HCT116 (cell line): ENCODE data around the gene PEMT. TPM values are rescaled to one million over a fixed set of nuclear protein-coding genes. Genes with fewer than 3 reads are reported as not detected.

Experiments used
- ATAC-seq: fragments of 200-7000 bp; cut with Tn5 transposase; 2 replicates; pipeline ENCODE4 v1.9.1; 2020; ENCODE audit warnings: mild to moderate bottlenecking, moderate library complexity
- BruUV-seq: library from RNA; stranded (reverse); fragments of 400-500 nt; replicated peaks from 2 replicates; lab custom pipeline; 2021; lab: Mats Ljungman, UMichigan
- CTCF ChIA-PET: fragments of 300-600 bp; sonication (Branson Sonifier 250); formaldehyde crosslinking; loops from one replicate; lab custom pipeline; 2021; ENCODE audit warnings: antibody characterized with exemption; lab: Charles Lee
- POLR2A ChIA-PET: fragments of 300-600, 350-600 bp; sonication (Branson Sonifier 250); formaldehyde crosslinking; loops from one replicate; lab custom pipeline; 2021; ENCODE audit warnings: antibody characterized with exemption; lab: Charles Lee
- RAD21 ChIA-PET, 2 experiments: fragments of 300-600 bp; sonication (Branson Sonifier 250); formaldehyde crosslinking; loops; one replicate each; lab custom pipeline; 2023; ENCODE audit warnings: low total read pairs in 2 of 2; ENCODE audit not compliant: uncharacterized antibody in 2 of 2, unreplicated experiment in 2 of 2, low non-redundant PET in 1 of 2; lab: Charles Lee
- DNase-seq: peaks from one replicate; pipeline ENCODE4 v3.0.0-alpha.2; 2010; ENCODE audit warnings: low read depth, low spot score
- H2AFZ ChIP-seq: fragments of 200-600 bp; shearing (Covaris generic), sonication (generic); 2 replicates; pipeline ENCODE4 v1.6.1; 2017; ENCODE audit warnings: low read depth, mixed run types, mixed read lengths, antibody characterized with exemption, low read length; ENCODE audit not compliant: poor library complexity, severe bottlenecking
- H3K27ac ChIP-seq: 2 replicates; pipeline ENCODE4 v1.5.1; 2012; ENCODE audit warnings: low read depth, low read length
- H3K27me3 ChIP-seq: fragments of 200-600 bp; sonication (generic); 2 replicates; pipeline ENCODE4 v1.6.1; 2016; ENCODE audit warnings: mixed run types, low read length, mixed read lengths; ENCODE audit not compliant: insufficient read depth
- H3K36me3 ChIP-seq, 2 experiments: fragments of 200-500 bp in 1 of 2; fragments of 200-600 bp in 1 of 2; sonication (Bioruptor generic) in 1 of 2; sonication (generic) in 1 of 2; 2 replicates each; pipeline versions ENCODE4 v1.5.1 to v1.6.1; 2014 to 2016; ENCODE audit warnings: low read length in 2 of 2, inconsistent platforms in 1 of 2, mixed read lengths in 1 of 2, mixed run types in 1 of 2; ENCODE audit not compliant: insufficient read depth in 2 of 2, control insufficient read depth in 1 of 2
- H3K4me1 ChIP-seq, 2 experiments: fragments of 200-600 bp in 1 of 2; sonication (generic) in 1 of 2; 2 replicates each; pipeline versions ENCODE4 v1.5.1 to v1.6.1; 2012 to 2017; ENCODE audit warnings: low read length in 2 of 2, inconsistent platforms in 1 of 2, mild to moderate bottlenecking in 1 of 2, mixed read lengths in 1 of 2, mixed run types in 1 of 2, moderate library complexity in 1 of 2; ENCODE audit not compliant: insufficient read depth in 2 of 2, control insufficient read depth in 1 of 2
- H3K4me2 ChIP-seq: fragments of 200-600 bp; sonication (generic); 2 replicates; pipeline ENCODE4 v1.6.1; 2017; ENCODE audit warnings: mixed run types, low read length, mixed read lengths
- H3K4me3 ChIP-seq, 2 experiments: fragments of 200-600 bp in 1 of 2; sonication (generic) in 1 of 2; replicated peaks in 1 of 2; 2 replicates each; pipeline ENCODE4 v1.5.1; 2011 to 2016; ENCODE audit warnings: low read length in 2 of 2, control low read depth in 1 of 2, low read depth in 1 of 2, mild to moderate bottlenecking in 1 of 2, mixed read lengths in 1 of 2, mixed run types in 1 of 2
- H3K79me2 ChIP-seq: fragments of 200-600 bp; sonication (generic); 2 replicates; pipeline ENCODE4 v1.6.1; 2017; ENCODE audit warnings: mild to moderate bottlenecking, mixed run types, low read length, moderate library complexity, mixed read lengths; ENCODE audit not compliant: insufficient read depth
- H3K9ac ChIP-seq: fragments of 200-600 bp; sonication (generic); 2 replicates; pipeline ENCODE4 v1.6.1; 2016; ENCODE audit warnings: low read length, mixed read lengths
- H3K9me2 ChIP-seq: fragments of 200-600 bp; sonication (generic), shearing (Covaris generic); 2 replicates; pipeline ENCODE4 v1.6.1; 2017; ENCODE audit warnings: mixed run types, mild to moderate bottlenecking, moderate library complexity; ENCODE audit not compliant: insufficient read depth
- H3K9me3 ChIP-seq, 2 experiments: fragments of 200-500 bp in 1 of 2; fragments of 200-600 bp in 1 of 2; sonication (Bioruptor generic) in 1 of 2; sonication (generic) in 1 of 2; 2 replicates each; pipeline ENCODE4 v1.6.1; 2014 to 2017; ENCODE audit warnings: low read length in 2 of 2, mixed read lengths in 2 of 2, inconsistent platforms in 1 of 2, low read depth in 1 of 2, mild to moderate bottlenecking in 1 of 2, mixed run types in 1 of 2, moderate library complexity in 1 of 2; ENCODE audit not compliant: control insufficient read depth in 1 of 2, insufficient read depth in 1 of 2
- H4K20me1 ChIP-seq: fragments of 200-600 bp; sonication (generic), shearing (Covaris generic); 2 replicates; pipeline ENCODE4 v1.6.1; 2017; ENCODE audit warnings: mixed run types, mild to moderate bottlenecking, moderate library complexity; ENCODE audit not compliant: insufficient read depth
- CEBPB ChIP-seq: IDR thresholded peaks from 2 replicates; pipeline ENCODE4 v1.6.1; 2012; ENCODE audit warnings: low read depth
- ELF1 ChIP-seq: IDR thresholded peaks from 2 replicates; pipeline ENCODE4 v1.6.1; 2012; ENCODE audit warnings: low read depth, borderline replicate concordance
- EZH2phosphoT487 ChIP-seq: fragments of 200-600 bp; IDR thresholded peaks from 2 replicates; pipeline ENCODE4 v1.6.1; 2018; ENCODE audit warnings: antibody characterized with exemption, borderline replicate concordance
- JUND ChIP-seq: IDR thresholded peaks from 2 replicates; pipeline ENCODE4 v1.6.1; 2012
- POLR2AphosphoS5 ChIP-seq: IDR thresholded peaks from 2 replicates; pipeline ENCODE4 v1.6.1; 2011; ENCODE audit warnings: mild to moderate bottlenecking, low read depth, low read length, moderate library complexity
- SIN3A ChIP-seq: IDR thresholded peaks from 2 replicates; pipeline ENCODE4 v1.6.1; 2012; ENCODE audit warnings: low read depth
- SP1 ChIP-seq: IDR thresholded peaks from 2 replicates; pipeline ENCODE4 v1.6.1; 2012; ENCODE audit warnings: low read depth
- SRF ChIP-seq: IDR thresholded peaks from 2 replicates; pipeline ENCODE4 v1.6.1; 2012; ENCODE audit warnings: low read depth
- intact Hi-C: fragments of 100-400 bp; cut with micrococcal nuclease; formaldehyde crosslinking; loops from 2 replicates; pipeline ENCODE4 v1.10.0; 2022
- total RNA-seq: library from RNA; stranded (reverse); gene quantifications from one replicate; pipeline ENCODE4 v1.2.1, GENCODE V29; 2021; ENCODE audit not compliant: unreplicated experiment
- TF ChIP-seq, protein P1 (sequence below): IDR thresholded peaks from 2 replicates; pipeline ENCODE4 v1.6.1; 2012; ENCODE audit warnings: low read depth
- TF ChIP-seq, protein P2 (sequence below): IDR thresholded peaks from 2 replicates; pipeline ENCODE4 v1.6.1; 2011; ENCODE audit warnings: mild to moderate bottlenecking, low read length, moderate library complexity; ENCODE audit not compliant: insufficient replicate concordance; ENCODE audit errors: extremely low read depth
- TF ChIP-seq, protein P3 (sequence below): IDR thresholded peaks from 2 replicates; pipeline ENCODE4 v1.6.1; 2012
- TF ChIP-seq, protein P4 (sequence below), 3 experiments: fragments of 200-600 bp in 1 of 3; sonication (generic) in 1 of 3; IDR thresholded peaks in 2 of 3; conservative IDR thresholded peaks in 1 of 3; 2 replicates each; pipeline ENCODE4 v1.5.1; 2012 to 2017; ENCODE audit warnings: low read depth in 2 of 3, low read length in 2 of 3, antibody characterized with exemption in 1 of 3, borderline replicate concordance in 1 of 3, control low read depth in 1 of 3, mild to moderate bottlenecking in 1 of 3, mixed read lengths in 1 of 3, mixed run types in 1 of 3, moderate library complexity in 1 of 3; ENCODE audit not compliant: insufficient read depth in 1 of 3

PEMT gene
- total RNA-seq, 1 experiment from 2014 or later: 52.1 TPM

DNA sequence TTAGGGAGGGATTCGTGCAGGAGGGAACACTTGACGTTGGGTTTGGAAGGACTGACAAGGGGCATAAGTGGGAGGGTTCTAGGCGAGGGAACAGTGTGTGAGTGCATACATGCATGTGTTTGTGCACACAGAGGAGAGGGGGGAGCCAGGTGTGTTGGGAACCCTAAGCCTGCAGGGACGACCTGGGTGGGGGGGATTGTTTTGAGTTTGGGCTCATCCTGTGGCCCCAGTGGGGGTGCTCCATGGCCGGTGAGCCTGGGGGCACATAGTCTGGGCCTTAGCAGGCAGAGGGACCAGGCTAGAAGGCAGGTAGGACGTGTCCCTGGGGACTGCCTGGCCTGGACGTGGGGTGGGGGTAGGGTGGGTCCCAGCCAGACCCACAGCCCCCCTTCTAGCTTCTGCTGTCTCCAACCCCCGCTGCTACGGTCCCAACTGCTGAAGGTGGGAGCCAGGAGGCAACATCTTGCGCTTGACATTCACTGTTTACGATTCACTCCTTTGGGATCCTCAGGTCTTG, 83.4 kb downstream of the PEMT start:
- H3K9me2 ChIP-seq: no peaks in the 10 kb centered on the region
- ATAC-seq (no peak), DNase-seq (no peak)
- H3K36me3 ChIP-seq: no peaks in the 10 kb centered on the region
- no TSS peak for BruUV-seq
- no peaks in the 10 kb centered on the region for H3K27me3 ChIP-seq
- ChIA-PET POLR2A (no interaction called here), CTCF (no interaction called here), RAD21 (no interaction called here)
- H3K27ac ChIP-seq: no peak overlapping the region
- H2AFZ ChIP-seq: no peak overlapping the region
- no peak overlapping the region for H3K4me2 ChIP-seq
- intact Hi-C loops: no loop called here
- TF ChIP-seq, protein P1, sequence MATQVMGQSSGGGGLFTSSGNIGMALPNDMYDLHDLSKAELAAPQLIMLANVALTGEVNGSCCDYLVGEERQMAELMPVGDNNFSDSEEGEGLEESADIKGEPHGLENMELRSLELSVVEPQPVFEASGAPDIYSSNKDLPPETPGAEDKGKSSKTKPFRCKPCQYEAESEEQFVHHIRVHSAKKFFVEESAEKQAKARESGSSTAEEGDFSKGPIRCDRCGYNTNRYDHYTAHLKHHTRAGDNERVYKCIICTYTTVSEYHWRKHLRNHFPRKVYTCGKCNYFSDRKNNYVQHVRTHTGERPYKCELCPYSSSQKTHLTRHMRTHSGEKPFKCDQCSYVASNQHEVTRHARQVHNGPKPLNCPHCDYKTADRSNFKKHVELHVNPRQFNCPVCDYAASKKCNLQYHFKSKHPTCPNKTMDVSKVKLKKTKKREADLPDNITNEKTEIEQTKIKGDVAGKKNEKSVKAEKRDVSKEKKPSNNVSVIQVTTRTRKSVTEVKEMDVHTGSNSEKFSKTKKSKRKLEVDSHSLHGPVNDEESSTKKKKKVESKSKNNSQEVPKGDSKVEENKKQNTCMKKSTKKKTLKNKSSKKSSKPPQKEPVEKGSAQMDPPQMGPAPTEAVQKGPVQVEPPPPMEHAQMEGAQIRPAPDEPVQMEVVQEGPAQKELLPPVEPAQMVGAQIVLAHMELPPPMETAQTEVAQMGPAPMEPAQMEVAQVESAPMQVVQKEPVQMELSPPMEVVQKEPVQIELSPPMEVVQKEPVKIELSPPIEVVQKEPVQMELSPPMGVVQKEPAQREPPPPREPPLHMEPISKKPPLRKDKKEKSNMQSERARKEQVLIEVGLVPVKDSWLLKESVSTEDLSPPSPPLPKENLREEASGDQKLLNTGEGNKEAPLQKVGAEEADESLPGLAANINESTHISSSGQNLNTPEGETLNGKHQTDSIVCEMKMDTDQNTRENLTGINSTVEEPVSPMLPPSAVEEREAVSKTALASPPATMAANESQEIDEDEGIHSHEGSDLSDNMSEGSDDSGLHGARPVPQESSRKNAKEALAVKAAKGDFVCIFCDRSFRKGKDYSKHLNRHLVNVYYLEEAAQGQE: no peak
- TF ChIP-seq, protein P2, sequence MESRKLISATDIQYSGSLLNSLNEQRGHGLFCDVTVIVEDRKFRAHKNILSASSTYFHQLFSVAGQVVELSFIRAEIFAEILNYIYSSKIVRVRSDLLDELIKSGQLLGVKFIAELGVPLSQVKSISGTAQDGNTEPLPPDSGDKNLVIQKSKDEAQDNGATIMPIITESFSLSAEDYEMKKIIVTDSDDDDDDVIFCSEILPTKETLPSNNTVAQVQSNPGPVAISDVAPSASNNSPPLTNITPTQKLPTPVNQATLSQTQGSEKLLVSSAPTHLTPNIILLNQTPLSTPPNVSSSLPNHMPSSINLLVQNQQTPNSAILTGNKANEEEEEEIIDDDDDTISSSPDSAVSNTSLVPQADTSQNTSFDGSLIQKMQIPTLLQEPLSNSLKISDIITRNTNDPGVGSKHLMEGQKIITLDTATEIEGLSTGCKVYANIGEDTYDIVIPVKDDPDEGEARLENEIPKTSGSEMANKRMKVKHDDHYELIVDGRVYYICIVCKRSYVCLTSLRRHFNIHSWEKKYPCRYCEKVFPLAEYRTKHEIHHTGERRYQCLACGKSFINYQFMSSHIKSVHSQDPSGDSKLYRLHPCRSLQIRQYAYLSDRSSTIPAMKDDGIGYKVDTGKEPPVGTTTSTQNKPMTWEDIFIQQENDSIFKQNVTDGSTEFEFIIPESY: no peak
- TF ChIP-seq SRF: no peak
- TF ChIP-seq POLR2AphosphoS5: no peak
- TF ChIP-seq, protein P3, sequence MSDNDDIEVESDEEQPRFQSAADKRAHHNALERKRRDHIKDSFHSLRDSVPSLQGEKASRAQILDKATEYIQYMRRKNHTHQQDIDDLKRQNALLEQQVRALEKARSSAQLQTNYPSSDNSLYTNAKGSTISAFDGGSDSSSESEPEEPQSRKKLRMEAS: no peak
- no peak for TF ChIP-seq CEBPB
- TF ChIP-seq EZH2phosphoT487: no peak
- TF ChIP-seq, protein P4, sequence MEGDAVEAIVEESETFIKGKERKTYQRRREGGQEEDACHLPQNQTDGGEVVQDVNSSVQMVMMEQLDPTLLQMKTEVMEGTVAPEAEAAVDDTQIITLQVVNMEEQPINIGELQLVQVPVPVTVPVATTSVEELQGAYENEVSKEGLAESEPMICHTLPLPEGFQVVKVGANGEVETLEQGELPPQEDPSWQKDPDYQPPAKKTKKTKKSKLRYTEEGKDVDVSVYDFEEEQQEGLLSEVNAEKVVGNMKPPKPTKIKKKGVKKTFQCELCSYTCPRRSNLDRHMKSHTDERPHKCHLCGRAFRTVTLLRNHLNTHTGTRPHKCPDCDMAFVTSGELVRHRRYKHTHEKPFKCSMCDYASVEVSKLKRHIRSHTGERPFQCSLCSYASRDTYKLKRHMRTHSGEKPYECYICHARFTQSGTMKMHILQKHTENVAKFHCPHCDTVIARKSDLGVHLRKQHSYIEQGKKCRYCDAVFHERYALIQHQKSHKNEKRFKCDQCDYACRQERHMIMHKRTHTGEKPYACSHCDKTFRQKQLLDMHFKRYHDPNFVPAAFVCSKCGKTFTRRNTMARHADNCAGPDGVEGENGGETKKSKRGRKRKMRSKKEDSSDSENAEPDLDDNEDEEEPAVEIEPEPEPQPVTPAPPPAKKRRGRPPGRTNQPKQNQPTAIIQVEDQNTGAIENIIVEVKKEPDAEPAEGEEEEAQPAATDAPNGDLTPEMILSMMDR (IDR thresholded peaks at IDR 0.05 in 2 of 3, conservative IDR thresholded peaks at IDR 0.05 in 1 of 3; ENCODE audit: borderline replicate concordance in 1 of 3, insufficient read depth in 1 of 3, low read depth in 2 of 3, low read length in 2 of 3): no peak
- TF ChIP-seq SIN3A: no peak
- no peak for TF ChIP-seq ELF1
- no peak for TF ChIP-seq SP1
- TF ChIP-seq JUND: no peak
- H3K79me2 ChIP-seq: no peaks in the 10 kb centered on the region
- peaks cover 5 to 32% of the 10 kb centered on the region in 2 experiments; a peak in 3 of 4 replicates for H3K4me1 ChIP-seq
- H3K9me3 ChIP-seq: no peaks in the 10 kb centered on the region
- H4K20me1 ChIP-seq: no peaks in the 10 kb centered on the region
- no peak overlapping the region for H3K9ac ChIP-seq
- no peak overlapping the region for H3K4me3 ChIP-seq
